ENCODE results near the gene RAB8B.

DNA sequence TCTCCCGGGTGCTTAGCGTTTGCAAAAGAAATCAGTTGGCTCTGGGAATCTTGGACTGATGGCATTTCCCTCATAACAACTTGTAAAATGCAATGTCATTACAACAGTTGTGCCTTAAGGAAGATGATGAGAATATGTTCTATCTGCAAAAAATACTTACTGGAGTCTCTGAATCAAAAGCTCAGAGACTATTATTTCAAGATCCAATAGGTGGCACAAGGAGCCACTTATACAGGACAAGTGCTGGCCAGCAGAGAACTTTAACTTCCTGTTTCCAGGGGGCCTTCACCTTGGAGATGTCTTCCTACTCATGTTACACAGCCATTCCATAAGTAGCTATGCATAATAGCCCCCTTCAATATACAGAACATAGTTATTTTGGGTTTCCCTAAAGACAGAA lies 23.2 kb upstream of the RAB8B start:
- TF ChIP-seq, protein P1, sequence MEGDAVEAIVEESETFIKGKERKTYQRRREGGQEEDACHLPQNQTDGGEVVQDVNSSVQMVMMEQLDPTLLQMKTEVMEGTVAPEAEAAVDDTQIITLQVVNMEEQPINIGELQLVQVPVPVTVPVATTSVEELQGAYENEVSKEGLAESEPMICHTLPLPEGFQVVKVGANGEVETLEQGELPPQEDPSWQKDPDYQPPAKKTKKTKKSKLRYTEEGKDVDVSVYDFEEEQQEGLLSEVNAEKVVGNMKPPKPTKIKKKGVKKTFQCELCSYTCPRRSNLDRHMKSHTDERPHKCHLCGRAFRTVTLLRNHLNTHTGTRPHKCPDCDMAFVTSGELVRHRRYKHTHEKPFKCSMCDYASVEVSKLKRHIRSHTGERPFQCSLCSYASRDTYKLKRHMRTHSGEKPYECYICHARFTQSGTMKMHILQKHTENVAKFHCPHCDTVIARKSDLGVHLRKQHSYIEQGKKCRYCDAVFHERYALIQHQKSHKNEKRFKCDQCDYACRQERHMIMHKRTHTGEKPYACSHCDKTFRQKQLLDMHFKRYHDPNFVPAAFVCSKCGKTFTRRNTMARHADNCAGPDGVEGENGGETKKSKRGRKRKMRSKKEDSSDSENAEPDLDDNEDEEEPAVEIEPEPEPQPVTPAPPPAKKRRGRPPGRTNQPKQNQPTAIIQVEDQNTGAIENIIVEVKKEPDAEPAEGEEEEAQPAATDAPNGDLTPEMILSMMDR (IDR thresholded peaks at IDR 0.05): no peak
- TF ChIP-seq EP300 (IDR thresholded peaks at IDR 0.05): no peak
- no peak for TF ChIP-seq POLR2A (IDR thresholded peaks at IDR 0.05)
- TF ChIP-seq POLR2AphosphoS5 (IDR thresholded peaks at IDR 0.05): no peak

All from suprapubic skin (tissue), 4 donors.